Testis (tissue), 3 donors: ENCODE data around the gene CARD9. TPM values are rescaled to one million over a fixed set of nuclear protein-coding genes. Genes with fewer than 3 reads are reported as not detected.

Experiments
- DNase-seq: peaks from one replicate; pipeline ENCODE4 v3.0.0-alpha.2; 2019
- H3K27ac ChIP-seq, 2 donors: fragments of 200-600 bp; sonication (generic); one replicate each; pipeline ENCODE4 v1.5.1; 2019
- H3K27me3 ChIP-seq: fragments of 200-600 bp; sonication (generic); one replicate; pipeline ENCODE4 v1.5.1; 2019
- H3K36me3 ChIP-seq: fragments of 200-600 bp; sonication (generic); one replicate; pipeline ENCODE4 v1.5.1; 2017; ENCODE audit warnings: low read depth; ENCODE audit errors: missing control alignments
- H3K4me1 ChIP-seq: fragments of 200-600 bp; sonication (generic); one replicate; pipeline ENCODE4 v1.5.1; 2019
- H3K4me3 ChIP-seq, 2 donors: fragments of 200-600 bp; sonication (generic); one replicate each; pipeline ENCODE4 v1.5.1; 2017 to 2019
- H3K9me3 ChIP-seq: fragments of 200-600 bp; sonication (generic); one replicate; pipeline ENCODE4 v1.5.1; 2017
- CTCF ChIP-seq, 3 experiments: fragments of 450-650 bp in 2 of 3; fragments of 200-600 bp in 1 of 3; sonication (generic) in 1 of 3; IDR thresholded peaks; one replicate each; pipeline ENCODE4 v1.5.1; 2016 to 2019; ENCODE audit warnings: antibody characterized with exemption in 3 of 3, mild to moderate bottlenecking in 2 of 3, moderate library complexity in 1 of 3
- POLR2A ChIP-seq: fragments of 450-650 bp; IDR thresholded peaks from one replicate; pipeline ENCODE4 v1.6.1; 2017; ENCODE audit warnings: antibody characterized with exemption, mild to moderate bottlenecking, moderate library complexity
- WGBS, 2 donors: methylation state at CpG; one replicate each; pipeline ENCODE4 v1.1.5; 2018; 5-methylcytosine and 5-hydroxymethylcytosine counted together
- intact Hi-C: fragments of 100-400 bp; cut with DNase I; formaldehyde crosslinking; loops from one replicate; pipeline ENCODE4 v1.15.1; 2023; ENCODE audit warnings: low total_unique reads
- polyA plus RNA-seq: library from polyadenylated mRNA; stranded (reverse); fragments of 350-450 nt; fragmentation: Illumina TruSeq; extraction: RNeasy Lipid Tissue Mini Kit (QIAGEN cat#74804); gene quantifications from one replicate; pipeline ENCODE4 v1.2.3, GENCODE V29; 2014; ENCODE audit warnings: low read depth, low replicate concordance; ENCODE audit not compliant: insufficient read depth
- total RNA-seq, 2 donors: library from RNA; depleted of rRNA; stranded (reverse); fragments of >200 nt; gene quantifications; one replicate each; pipeline ENCODE4 v1.2.3, GENCODE V29; 2016

The CARD9 gene
- total and polyA plus RNA-seq, 3 donors from 2014 or later, result 1.8 to 3.7 (median 3.5) TPM

- peaks cover 57% of the 10 kb centered on the region for H3K4me1 ChIP-seq
- no peaks in the 10 kb centered on the region for H3K36me3 ChIP-seq
Observed at GRCh38 chr9:136341042-136341655, 32.3 kb downstream of the CARD9 start.

GRCh38 chr9:136340356-136341041, 33.0 kb downstream of the CARD9 start:
- TF ChIP-seq CTCF (IDR thresholded peaks at IDR 0.05) (no peak), POLR2A (no peak)
- Histone ChIP-seq H3K4me1 (peaks cover 51% of the 10 kb centered on the region), H3K9me3 (no peaks in the 10 kb centered on the region), H3K27me3 (no peaks in the 10 kb centered on the region), H3K36me3 (no peaks in the 10 kb centered on the region), H3K4me3 (no peak overlapping the region), H3K27ac (peak overlapping the region; percentile 66 to 74)
- intact Hi-C loops, result no loop called here
- WGBS, 2 donors, result 89 to 93% methylated on average over 6 to 24 of the region's 28 CpGs
- DNase-seq, result no peak

More at GRCh38 chr9:136341042-136341655, 32.3 kb downstream of the CARD9 start:
- DNase-seq, result peak; percentile 77
- intact Hi-C loops, result no loop called here
- Histone ChIP-seq H3K27me3 (no peaks in the 10 kb centered on the region), H3K9me3 (no peaks in the 10 kb centered on the region), H3K27ac (peak overlapping the region; percentile 66 to 74), H3K4me3 (no peak overlapping the region)
- TF ChIP-seq CTCF (IDR thresholded peaks at IDR 0.05) (no peak), POLR2A (no peak)
- 61 to 94% methylated on average over 6 to 16 of the region's 18 CpGs for WGBS, 2 donors

- intact Hi-C loops, result no loop called here
- Histone ChIP-seq H3K27me3 (no peaks in the 10 kb centered on the region), H3K36me3 (no peaks in the 10 kb centered on the region), H3K4me3 (no peak overlapping the region), H3K4me1 (peaks cover 45% of the 10 kb centered on the region), H3K9me3 (no peaks in the 10 kb centered on the region), H3K27ac (peak overlapping the region; percentile 66 to 74)
- TF ChIP-seq POLR2A, result no peak
- no peak for TF ChIP-seq CTCF (IDR thresholded peaks at IDR 0.05)
- WGBS, 2 donors, result 82 to 88% methylated on average over 5 to 12 of the region's 12 CpGs
- no peak for DNase-seq
Observed at GRCh38 chr9:136339958-136340310, 33.5 kb downstream of the CARD9 start.

- H3K4me3 ChIP-seq, result no peak overlapping the region
- 80 to 82% methylated on average over 18 to 32 of the region's 32 CpGs for WGBS, 2 donors
- no peaks in the 10 kb centered on the region for H3K9me3 ChIP-seq
- peak; percentile 73 for DNase-seq
- intact Hi-C loops, result no loop called here
- no peaks in the 10 kb centered on the region for H3K27me3 ChIP-seq
- peaks cover 45% of the 10 kb centered on the region for H3K4me1 ChIP-seq
- no peak for TF ChIP-seq POLR2A
- TF ChIP-seq CTCF (IDR thresholded peaks at IDR 0.05), result peak; percentile 71 to 74 (median 73)
- no peaks in the 10 kb centered on the region for H3K36me3 ChIP-seq
- H3K27ac ChIP-seq, result peak overlapping the region; percentile 66 to 74
Observed at GRCh38 chr9:136339173-136339957, 34.1 kb downstream of the CARD9 start.
